Esophagus squamous epithelium (tissue), 4 donors: ENCODE data around the gene CCL7.

Experiments used
- POLR2A ChIP-seq, 4 donors: fragments of 450-650 bp; IDR thresholded peaks; one replicate each; pipeline ENCODE4 v1.6.1; 2017; ENCODE audit warnings: antibody characterized with exemption in 4 of 4, mild to moderate bottlenecking in 4 of 4, moderate library complexity in 3 of 4
- TF ChIP-seq, protein P1 (sequence below), 6 experiments: fragments of 450-650 bp in 4 of 6; fragments of 200-600 bp in 2 of 6; sonication (generic) in 2 of 6; IDR thresholded peaks; one replicate each; pipeline ENCODE4 v1.5.1; 2016 to 2019; ENCODE audit warnings: antibody characterized with exemption in 6 of 6, mild to moderate bottlenecking in 4 of 6, moderate library complexity in 4 of 6

DNA sequence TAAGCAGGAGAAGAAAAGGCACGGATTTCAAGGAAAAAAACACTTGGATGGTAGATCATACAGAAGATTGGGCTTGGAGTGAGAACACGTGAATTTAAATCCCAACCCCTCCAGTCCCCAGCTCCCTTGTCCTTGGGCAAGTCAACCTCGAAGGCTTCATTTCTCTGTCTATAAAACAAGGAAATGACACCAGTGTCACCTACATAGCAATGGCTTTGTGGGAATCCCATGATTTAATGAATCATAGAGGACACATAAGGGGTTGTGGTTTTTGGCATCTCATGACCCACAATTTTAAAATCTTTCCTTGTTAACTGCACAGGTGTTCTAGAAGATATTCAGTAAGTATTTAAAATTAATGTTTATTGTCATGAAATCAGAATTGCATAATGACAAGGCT, 23.1 kb upstream of the CCL7 start:
- TF ChIP-seq, protein P1, sequence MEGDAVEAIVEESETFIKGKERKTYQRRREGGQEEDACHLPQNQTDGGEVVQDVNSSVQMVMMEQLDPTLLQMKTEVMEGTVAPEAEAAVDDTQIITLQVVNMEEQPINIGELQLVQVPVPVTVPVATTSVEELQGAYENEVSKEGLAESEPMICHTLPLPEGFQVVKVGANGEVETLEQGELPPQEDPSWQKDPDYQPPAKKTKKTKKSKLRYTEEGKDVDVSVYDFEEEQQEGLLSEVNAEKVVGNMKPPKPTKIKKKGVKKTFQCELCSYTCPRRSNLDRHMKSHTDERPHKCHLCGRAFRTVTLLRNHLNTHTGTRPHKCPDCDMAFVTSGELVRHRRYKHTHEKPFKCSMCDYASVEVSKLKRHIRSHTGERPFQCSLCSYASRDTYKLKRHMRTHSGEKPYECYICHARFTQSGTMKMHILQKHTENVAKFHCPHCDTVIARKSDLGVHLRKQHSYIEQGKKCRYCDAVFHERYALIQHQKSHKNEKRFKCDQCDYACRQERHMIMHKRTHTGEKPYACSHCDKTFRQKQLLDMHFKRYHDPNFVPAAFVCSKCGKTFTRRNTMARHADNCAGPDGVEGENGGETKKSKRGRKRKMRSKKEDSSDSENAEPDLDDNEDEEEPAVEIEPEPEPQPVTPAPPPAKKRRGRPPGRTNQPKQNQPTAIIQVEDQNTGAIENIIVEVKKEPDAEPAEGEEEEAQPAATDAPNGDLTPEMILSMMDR (IDR thresholded peaks at IDR 0.05), result no peak
- no peak for TF ChIP-seq POLR2A (IDR thresholded peaks at IDR 0.05)
